ENCODE data around the gene TMEM238. TPM values are rescaled to one million over a fixed set of nuclear protein-coding genes. Genes with fewer than 3 reads are reported as not detected.

The TMEM238 gene
- total and polyA plus RNA-seq, 9 of the 15 experiments (the other 6 are each of a cell fraction or from before 2014, with no cell fraction given) = 0.18 to 5.1 (median 1.3) TPM; not detected in 4

DNA sequence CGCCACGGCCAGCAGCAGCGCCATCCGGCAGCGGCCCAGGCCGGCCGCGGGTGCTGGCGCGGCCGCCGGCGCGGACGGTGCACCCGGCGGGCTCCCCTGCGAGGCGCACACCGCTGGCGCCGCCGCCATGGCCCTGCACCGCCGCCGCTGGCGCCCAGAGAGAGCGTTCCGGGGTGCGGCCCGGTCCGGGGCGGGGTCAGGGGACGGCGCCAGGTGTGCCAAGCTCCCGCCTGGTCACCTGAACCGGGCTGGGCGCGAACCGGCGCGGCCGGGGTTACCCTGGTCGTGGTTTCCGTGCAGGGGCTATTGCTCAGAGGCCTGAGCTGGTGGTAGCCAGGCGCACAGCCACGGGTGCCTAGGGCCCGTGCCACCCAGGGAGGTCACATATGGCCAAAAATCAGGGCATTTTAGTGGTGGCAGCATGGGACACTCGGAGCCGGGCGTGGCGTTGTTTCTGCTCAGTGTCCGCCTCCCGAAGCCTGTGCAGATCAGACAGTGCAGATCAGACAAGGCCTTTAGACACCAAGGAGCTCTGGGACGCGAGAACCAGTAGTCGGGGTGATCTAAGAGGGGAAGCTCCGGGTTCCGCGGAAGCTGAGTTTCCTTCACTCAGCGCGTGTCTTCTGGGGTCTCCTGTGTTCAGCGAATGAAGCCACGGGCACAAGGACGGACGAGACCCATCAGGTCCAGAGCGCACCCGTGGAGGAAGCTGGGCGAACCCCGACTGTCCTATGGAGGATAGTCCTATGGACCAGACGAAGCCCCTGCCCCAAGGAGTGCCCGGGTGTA, at the start of gene TMEM238 (continued):
- TF ChIP-seq, protein P1, sequence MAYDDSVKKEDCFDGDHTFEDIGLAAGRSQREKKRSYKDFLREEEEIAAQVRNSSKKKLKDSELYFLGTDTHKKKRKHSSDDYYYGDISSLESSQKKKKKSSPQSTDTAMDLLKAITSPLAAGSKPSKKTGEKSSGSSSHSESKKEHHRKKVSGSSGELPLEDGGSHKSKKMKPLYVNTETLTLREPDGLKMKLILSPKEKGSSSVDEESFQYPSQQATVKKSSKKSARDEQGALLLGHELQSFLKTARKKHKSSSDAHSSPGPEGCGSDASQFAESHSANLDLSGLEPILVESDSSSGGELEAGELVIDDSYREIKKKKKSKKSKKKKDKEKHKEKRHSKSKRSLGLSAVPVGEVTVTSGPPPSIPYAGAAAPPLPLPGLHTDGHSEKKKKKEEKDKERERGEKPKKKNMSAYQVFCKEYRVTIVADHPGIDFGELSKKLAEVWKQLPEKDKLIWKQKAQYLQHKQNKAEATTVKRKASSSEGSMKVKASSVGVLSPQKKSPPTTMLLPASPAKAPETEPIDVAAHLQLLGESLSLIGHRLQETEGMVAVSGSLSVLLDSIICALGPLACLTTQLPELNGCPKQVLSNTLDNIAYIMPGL (CRISPR knock-in tag; IDR thresholded peaks at IDR 0.05) = no peak
- TF ChIP-seq FOXA1 (IDR thresholded peaks at IDR 0.05; ENCODE audit: borderline replicate concordance) = no peak
- TF ChIP-seq ZNF75A (CRISPR knock-in tag; IDR thresholded peaks at IDR 0.05) = no peak
- TF ChIP-seq HSF4 (CRISPR knock-in tag; IDR thresholded peaks at IDR 0.05; ENCODE audit: borderline replicate concordance) = no peak
- no peak for TF ChIP-seq ETV6 (IDR thresholded peaks at IDR 0.05; ENCODE audit: borderline replicate concordance in 1 of 2, low read depth in 2 of 2, low read length in 1 of 2)
- no peak for TF ChIP-seq ETV6 (CRISPR knock-in tag; IDR thresholded peaks at IDR 0.05; ENCODE audit: borderline replicate concordance)
- TF ChIP-seq, protein P2, sequence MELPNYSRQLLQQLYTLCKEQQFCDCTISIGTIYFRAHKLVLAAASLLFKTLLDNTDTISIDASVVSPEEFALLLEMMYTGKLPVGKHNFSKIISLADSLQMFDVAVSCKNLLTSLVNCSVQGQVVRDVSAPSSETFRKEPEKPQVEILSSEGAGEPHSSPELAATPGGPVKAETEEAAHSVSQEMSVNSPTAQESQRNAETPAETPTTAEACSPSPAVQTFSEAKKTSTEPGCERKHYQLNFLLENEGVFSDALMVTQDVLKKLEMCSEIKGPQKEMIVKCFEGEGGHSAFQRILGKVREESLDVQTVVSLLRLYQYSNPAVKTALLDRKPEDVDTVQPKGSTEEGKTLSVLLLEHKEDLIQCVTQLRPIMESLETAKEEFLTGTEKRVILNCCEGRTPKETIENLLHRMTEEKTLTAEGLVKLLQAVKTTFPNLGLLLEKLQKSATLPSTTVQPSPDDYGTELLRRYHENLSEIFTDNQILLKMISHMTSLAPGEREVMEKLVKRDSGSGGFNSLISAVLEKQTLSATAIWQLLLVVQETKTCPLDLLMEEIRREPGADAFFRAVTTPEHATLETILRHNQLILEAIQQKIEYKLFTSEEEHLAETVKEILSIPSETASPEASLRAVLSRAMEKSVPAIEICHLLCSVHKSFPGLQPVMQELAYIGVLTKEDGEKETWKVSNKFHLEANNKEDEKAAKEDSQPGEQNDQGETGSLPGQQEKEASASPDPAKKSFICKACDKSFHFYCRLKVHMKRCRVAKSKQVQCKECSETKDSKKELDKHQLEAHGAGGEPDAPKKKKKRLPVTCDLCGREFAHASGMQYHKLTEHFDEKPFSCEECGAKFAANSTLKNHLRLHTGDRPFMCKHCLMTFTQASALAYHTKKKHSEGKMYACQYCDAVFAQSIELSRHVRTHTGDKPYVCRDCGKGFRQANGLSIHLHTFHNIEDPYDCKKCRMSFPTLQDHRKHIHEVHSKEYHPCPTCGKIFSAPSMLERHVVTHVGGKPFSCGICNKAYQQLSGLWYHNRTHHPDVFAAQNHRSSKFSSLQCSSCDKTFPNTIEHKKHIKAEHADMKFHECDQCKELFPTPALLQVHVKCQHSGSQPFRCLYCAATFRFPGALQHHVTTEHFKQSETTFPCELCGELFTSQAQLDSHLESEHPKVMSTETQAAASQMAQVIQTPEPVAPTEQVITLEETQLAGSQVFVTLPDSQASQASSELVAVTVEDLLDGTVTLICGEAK (IDR thresholded peaks at IDR 0.05) = no peak
- TF ChIP-seq, protein P2 (CRISPR knock-in tag; IDR thresholded peaks at IDR 0.05) = no peak
- no peak for TF ChIP-seq PRMT5 (CRISPR knock-in tag; IDR thresholded peaks at IDR 0.05)
- TF ChIP-seq, protein P3, sequence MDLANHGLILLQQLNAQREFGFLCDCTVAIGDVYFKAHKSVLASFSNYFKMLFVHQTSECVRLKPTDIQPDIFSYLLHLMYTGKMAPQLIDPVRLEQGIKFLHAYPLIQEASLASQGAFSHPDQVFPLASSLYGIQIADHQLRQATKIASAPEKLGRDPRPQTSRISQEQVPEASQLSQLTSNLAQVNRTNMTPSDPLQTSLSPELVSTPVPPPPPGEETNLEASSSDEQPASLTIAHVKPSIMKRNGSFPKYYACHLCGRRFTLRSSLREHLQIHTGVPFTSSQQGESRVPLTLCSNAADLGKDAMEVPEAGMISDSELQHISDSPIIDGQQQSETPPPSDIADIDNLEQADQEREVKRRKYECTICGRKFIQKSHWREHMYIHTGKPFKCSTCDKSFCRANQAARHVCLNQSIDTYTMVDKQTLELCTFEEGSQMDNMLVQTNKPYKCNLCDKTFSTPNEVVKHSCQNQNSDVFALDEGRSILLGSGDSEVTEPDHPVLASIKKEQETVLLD (IDR thresholded peaks at IDR 0.05) = no peak
- no peak for TF ChIP-seq SETDB1 (IDR thresholded peaks at IDR 0.05; ENCODE audit: low read length)
- TF ChIP-seq LEF1 (IDR thresholded peaks at IDR 0.05) = no peak
- TF ChIP-seq, protein P4, sequence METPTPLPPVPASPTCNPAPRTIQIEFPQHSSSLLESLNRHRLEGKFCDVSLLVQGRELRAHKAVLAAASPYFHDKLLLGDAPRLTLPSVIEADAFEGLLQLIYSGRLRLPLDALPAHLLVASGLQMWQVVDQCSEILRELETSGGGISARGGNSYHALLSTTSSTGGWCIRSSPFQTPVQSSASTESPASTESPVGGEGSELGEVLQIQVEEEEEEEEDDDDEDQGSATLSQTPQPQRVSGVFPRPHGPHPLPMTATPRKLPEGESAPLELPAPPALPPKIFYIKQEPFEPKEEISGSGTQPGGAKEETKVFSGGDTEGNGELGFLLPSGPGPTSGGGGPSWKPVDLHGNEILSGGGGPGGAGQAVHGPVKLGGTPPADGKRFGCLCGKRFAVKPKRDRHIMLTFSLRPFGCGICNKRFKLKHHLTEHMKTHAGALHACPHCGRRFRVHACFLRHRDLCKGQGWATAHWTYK (CRISPR knock-in tag; IDR thresholded peaks at IDR 0.05) = no peak
- TF ChIP-seq STAT5B (CRISPR knock-in tag; IDR thresholded peaks at IDR 0.05) = no peak

Data from K562 (cell line).